ENCODE measurements around the gene ACP2. TPM values are rescaled to one million over a fixed set of nuclear protein-coding genes. Genes with fewer than 3 reads are reported as not detected.

Gene ACP2
- total and polyA plus RNA-seq, 8 donors = 37.1 to 59.9 (median 41.4) TPM

- H3K36me3 ChIP-seq = peaks cover 0 to 100% of the 10 kb centered on the region in 2 donors
- intact Hi-C loops (cut with DNase I) = no loop called here
- no peak for ATAC-seq
Measured at GRCh38 chr11:47288066-47288465, 39.5 kb upstream of the ACP2 start.

DNA sequence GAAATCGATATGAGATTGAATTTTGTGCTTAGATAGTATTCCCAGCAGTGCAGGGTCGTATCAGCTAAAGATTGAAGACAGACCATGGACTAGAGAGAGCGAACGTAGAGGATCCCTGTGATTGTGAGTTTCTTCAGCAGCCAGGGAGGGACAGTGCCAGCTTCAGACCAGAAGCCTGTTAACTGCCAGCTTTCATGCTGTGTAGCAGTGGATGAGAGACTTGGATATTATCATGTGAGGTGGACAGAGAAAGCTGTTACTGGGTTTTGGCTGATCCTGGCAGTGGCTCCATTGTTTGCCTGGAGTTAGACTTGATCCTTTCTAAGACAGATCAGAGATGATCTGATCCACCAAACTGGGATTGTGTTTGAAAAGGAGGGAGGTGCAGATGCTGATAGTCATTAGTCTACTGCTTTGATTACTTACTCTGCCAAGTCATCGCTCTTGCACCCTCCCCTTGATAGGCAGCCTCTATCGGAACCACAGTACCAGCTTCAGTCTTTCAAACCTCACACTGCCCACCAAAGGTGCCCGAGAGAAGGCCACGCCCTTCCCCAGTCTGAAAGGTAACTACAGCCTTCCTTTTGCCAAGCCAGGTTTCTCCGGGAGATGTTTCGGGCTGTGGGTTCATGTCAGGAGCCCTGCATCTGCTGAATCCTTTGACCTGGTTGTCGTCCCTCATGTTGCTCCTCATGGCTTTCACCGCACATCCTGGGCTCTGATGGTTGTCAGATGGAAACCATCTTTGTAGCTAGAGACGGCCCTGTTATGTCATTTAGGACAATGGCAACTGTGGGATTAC, 37.6 kb upstream of the ACP2 start:
- DNase-seq (no peak), ATAC-seq (no peak)
- H3K27ac ChIP-seq = no peak overlapping the region
- H3K4me3 ChIP-seq = no peak overlapping the region
- H3K4me1 ChIP-seq = no peaks in the 10 kb centered on the region
- intact Hi-C loops (cut with DNase I) = no loop called here
- no peak for TF ChIP-seq CTCF (IDR thresholded peaks at IDR 0.05)
- H3K36me3 ChIP-seq = peaks cover 0 to 100% of the 10 kb centered on the region in 2 donors
- H3K9me3 ChIP-seq = no peaks in the 10 kb centered on the region
- H3K27me3 ChIP-seq = no peaks in the 10 kb centered on the region

More at GRCh38 chr11:47288066-47288465, 39.5 kb upstream of the ACP2 start:
- Histone ChIP-seq H3K27me3 (no peaks in the 10 kb centered on the region), H3K4me3 (no peak overlapping the region), H3K9me3 (no peaks in the 10 kb centered on the region), H3K27ac (no peak overlapping the region), H3K4me1 (no peaks in the 10 kb centered on the region)
- no peak for DNase-seq
- TF ChIP-seq CTCF (IDR thresholded peaks at IDR 0.05) = no peak

DNA sequence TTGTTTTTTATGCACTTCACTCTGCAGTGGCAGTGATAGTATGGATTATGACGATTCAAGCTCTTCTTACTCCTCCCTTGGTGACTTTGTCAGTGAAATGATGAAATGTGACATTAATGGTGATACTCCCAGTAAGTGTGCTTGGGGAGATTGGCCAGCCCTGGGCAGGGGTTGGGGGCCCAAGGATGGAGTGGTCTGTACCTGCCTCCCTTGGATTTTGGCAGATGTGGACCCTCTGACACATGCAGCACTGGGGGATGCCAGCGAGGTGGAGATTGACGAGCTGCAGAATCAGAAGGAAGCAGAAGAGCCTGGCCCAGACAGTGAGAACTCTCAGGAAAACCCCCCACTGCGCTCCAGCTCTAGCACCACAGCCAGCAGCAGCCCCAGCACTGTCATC, 35.5 kb upstream of the ACP2 start:
- Histone ChIP-seq H3K4me3 (no peak overlapping the region), H3K9me3 (no peaks in the 10 kb centered on the region), H3K27ac (no peak overlapping the region), H3K4me1 (no peaks in the 10 kb centered on the region), H3K27me3 (no peaks in the 10 kb centered on the region), H3K36me3 (peaks cover 0 to 100% of the 10 kb centered on the region in 2 donors)
- intact Hi-C loops (cut with DNase I) = no loop called here
- DNase-seq (no peak), ATAC-seq (no peak)
- no peak for TF ChIP-seq CTCF (IDR thresholded peaks at IDR 0.05)

GRCh38 chr11:47282462-47282861, 33.8 kb upstream of the ACP2 start:
- intact Hi-C loops (cut with DNase I) = no loop called here
- H3K4me1 ChIP-seq = peaks cover 0 to 6% of the 10 kb centered on the region in 2 donors
- TF ChIP-seq CTCF (IDR thresholded peaks at IDR 0.05) = no peak
- ATAC-seq (no peak), DNase-seq (no peak)
- H3K9me3 ChIP-seq = no peaks in the 10 kb centered on the region
- H3K4me3 ChIP-seq = no peak overlapping the region
- no peaks in the 10 kb centered on the region for H3K27me3 ChIP-seq
- no peak overlapping the region for H3K27ac ChIP-seq
- H3K36me3 ChIP-seq = peaks cover 0 to 100% of the 10 kb centered on the region in 2 donors

- no peaks in the 10 kb centered on the region for H3K9me3 ChIP-seq
- H3K36me3 ChIP-seq = peaks cover 0 to 100% of the 10 kb centered on the region in 2 donors
- ATAC-seq (no peak), DNase-seq (no peak)
- no peak overlapping the region for H3K27ac ChIP-seq
- TF ChIP-seq CTCF (IDR thresholded peaks at IDR 0.05) = no peak
- no peak overlapping the region for H3K4me3 ChIP-seq
- H3K27me3 ChIP-seq = no peaks in the 10 kb centered on the region
- intact Hi-C loops (cut with DNase I) = no loop called here
- peaks cover 0 to 6% of the 10 kb centered on the region in 2 donors for H3K4me1 ChIP-seq
Measured at GRCh38 chr11:47280860-47281259, 32.2 kb upstream of the ACP2 start.

Measured in left lung (tissue), 10 donors.